HEK293 (cell line): ENCODE data around the gene UBE4B.
A peak's percentile ranks its signal among the peaks of the same experiment; 100 is the strongest.

Source experiments
- BCL11B ChIP-seq: fragments of 450-650 bp; formaldehyde crosslinking; IDR thresholded peaks from 2 replicates; pipeline ENCODE4 v1.5.1; 2016; ENCODE audit warnings: low read depth, missing biosample characterization, missing genetic modification characterization
- EGR2 ChIP-seq: fragments of 450-650 bp; formaldehyde crosslinking; IDR thresholded peaks from 2 replicates; pipeline ENCODE4 v1.5.1; 2016; ENCODE audit warnings: low read depth, missing biosample characterization, missing genetic modification characterization
- GLIS1 ChIP-seq: fragments of 450-650 bp; formaldehyde crosslinking; IDR thresholded peaks from 2 replicates; pipeline ENCODE4 v1.5.1; 2016; ENCODE audit warnings: missing biosample characterization, missing genetic modification characterization
- KLF16 ChIP-seq: fragments of 450-650 bp; formaldehyde crosslinking; IDR thresholded peaks from 2 replicates; pipeline ENCODE4 v1.5.1; 2017; ENCODE audit warnings: missing biosample characterization, missing genetic modification characterization
- KLF8 ChIP-seq: fragments of 450-650 bp; formaldehyde crosslinking; IDR thresholded peaks from 2 replicates; pipeline ENCODE4 v1.5.1; 2016; ENCODE audit warnings: missing biosample characterization, missing genetic modification characterization
- KLF9 ChIP-seq: fragments of 450-650 bp; formaldehyde crosslinking; IDR thresholded peaks from 2 replicates; pipeline ENCODE4 v1.5.1; 2016; ENCODE audit warnings: missing biosample characterization, missing genetic modification characterization, low read depth
- MEIS1 ChIP-seq: sonication (generic); formaldehyde crosslinking; IDR thresholded peaks from 2 replicates; pipeline ENCODE4 v1.8.1; 2022; ENCODE audit warnings: missing genetic modification reagents, mild to moderate bottlenecking, borderline replicate concordance
- PRDM10 ChIP-seq: fragments of 450-650 bp; formaldehyde crosslinking; IDR thresholded peaks from 2 replicates; pipeline ENCODE4 v1.5.1; 2016; ENCODE audit warnings: missing biosample characterization, missing genetic modification characterization
- RBAK ChIP-seq: fragments of 450-650 bp; formaldehyde crosslinking; IDR thresholded peaks from 2 replicates; pipeline ENCODE4 v1.5.1; 2016; ENCODE audit warnings: missing biosample characterization, missing genetic modification characterization
- REPIN1 ChIP-seq: fragments of 450-650 bp; formaldehyde crosslinking; IDR thresholded peaks from 2 replicates; pipeline ENCODE4 v1.5.1; 2017; ENCODE audit warnings: missing biosample characterization, missing genetic modification characterization, low read depth
- SP2 ChIP-seq: fragments of 450-650 bp; formaldehyde crosslinking; IDR thresholded peaks from 2 replicates; pipeline ENCODE4 v1.5.1; 2016; ENCODE audit warnings: missing biosample characterization, missing genetic modification characterization
- ZBTB26 ChIP-seq: fragments of 450-650 bp; formaldehyde crosslinking; optimal IDR thresholded peaks from 2 replicates; pipeline ENCODE3; 2016; ENCODE audit warnings: missing biosample characterization, mild to moderate bottlenecking, missing genetic modification characterization
- ZNF133 ChIP-seq: fragments of 450-650 bp; formaldehyde crosslinking; IDR thresholded peaks from 2 replicates; pipeline ENCODE4 v1.5.1; 2016; ENCODE audit warnings: missing biosample characterization, missing genetic modification characterization
- ZNF138 ChIP-seq: fragments of 450-650 bp; formaldehyde crosslinking; IDR thresholded peaks from 2 replicates; pipeline ENCODE4 v1.5.1; 2016; ENCODE audit warnings: missing biosample characterization, missing genetic modification characterization, borderline replicate concordance
- ZNF24 ChIP-seq: fragments of 450-650 bp; formaldehyde crosslinking; IDR thresholded peaks from 2 replicates; pipeline ENCODE4 v1.5.1; 2016; ENCODE audit warnings: missing biosample characterization, missing genetic modification characterization
- ZNF335 ChIP-seq: fragments of 450-650 bp; formaldehyde crosslinking; conservative IDR thresholded peaks from 2 replicates; pipeline ENCODE4 v1.5.1; 2016; ENCODE audit warnings: missing biosample characterization, missing genetic modification characterization
- ZNF341 ChIP-seq: fragments of 450-650 bp; formaldehyde crosslinking; IDR thresholded peaks from 2 replicates; pipeline ENCODE4; 2016; ENCODE audit warnings: low read depth, missing biosample characterization, missing genetic modification characterization
- ZNF423 ChIP-seq: fragments of 450-650 bp; formaldehyde crosslinking; IDR thresholded peaks from 2 replicates; pipeline ENCODE4 v1.5.1; 2016; ENCODE audit warnings: missing biosample characterization, missing genetic modification characterization
- ZNF621 ChIP-seq: fragments of 450-650 bp; formaldehyde crosslinking; IDR thresholded peaks from 2 replicates; pipeline ENCODE4 v1.5.1; 2017; ENCODE audit warnings: missing biosample characterization, missing genetic modification characterization
- ZNF777 ChIP-seq: fragments of 450-650 bp; formaldehyde crosslinking; IDR thresholded peaks from 2 replicates; pipeline ENCODE4 v1.5.1; 2017; ENCODE audit warnings: missing biosample characterization, missing genetic modification characterization, borderline replicate concordance
- ZNF843 ChIP-seq: fragments of 450-650 bp; formaldehyde crosslinking; IDR thresholded peaks from 2 replicates; pipeline ENCODE4 v1.5.1; 2016; ENCODE audit warnings: missing biosample characterization, missing genetic modification characterization
- TF ChIP-seq, protein P1 (sequence below): fragments of 450-650 bp; formaldehyde crosslinking; IDR thresholded peaks from 2 replicates; pipeline ENCODE4 v1.5.1; 2016; ENCODE audit warnings: missing biosample characterization, missing genetic modification characterization
- TF ChIP-seq, protein P2 (sequence below): fragments of 450-650 bp; formaldehyde crosslinking; IDR thresholded peaks from 2 replicates; pipeline ENCODE4 v1.5.1; 2016; ENCODE audit warnings: missing biosample characterization, missing genetic modification characterization
- TF ChIP-seq, protein P3 (sequence below): fragments of 450-650 bp; formaldehyde crosslinking; IDR thresholded peaks from 2 replicates; pipeline ENCODE4 v1.5.1; 2016; ENCODE audit warnings: missing biosample characterization, missing genetic modification characterization
- TF ChIP-seq, protein P4 (sequence below): fragments of 450-650 bp; formaldehyde crosslinking; IDR thresholded peaks from 2 replicates; pipeline ENCODE4 v1.5.1; 2016; ENCODE audit warnings: missing biosample characterization, missing genetic modification characterization

The UBE4B gene

GRCh38 chr1:10032590-10033358, at the start of gene UBE4B (continued):
- TF ChIP-seq, protein P1, sequence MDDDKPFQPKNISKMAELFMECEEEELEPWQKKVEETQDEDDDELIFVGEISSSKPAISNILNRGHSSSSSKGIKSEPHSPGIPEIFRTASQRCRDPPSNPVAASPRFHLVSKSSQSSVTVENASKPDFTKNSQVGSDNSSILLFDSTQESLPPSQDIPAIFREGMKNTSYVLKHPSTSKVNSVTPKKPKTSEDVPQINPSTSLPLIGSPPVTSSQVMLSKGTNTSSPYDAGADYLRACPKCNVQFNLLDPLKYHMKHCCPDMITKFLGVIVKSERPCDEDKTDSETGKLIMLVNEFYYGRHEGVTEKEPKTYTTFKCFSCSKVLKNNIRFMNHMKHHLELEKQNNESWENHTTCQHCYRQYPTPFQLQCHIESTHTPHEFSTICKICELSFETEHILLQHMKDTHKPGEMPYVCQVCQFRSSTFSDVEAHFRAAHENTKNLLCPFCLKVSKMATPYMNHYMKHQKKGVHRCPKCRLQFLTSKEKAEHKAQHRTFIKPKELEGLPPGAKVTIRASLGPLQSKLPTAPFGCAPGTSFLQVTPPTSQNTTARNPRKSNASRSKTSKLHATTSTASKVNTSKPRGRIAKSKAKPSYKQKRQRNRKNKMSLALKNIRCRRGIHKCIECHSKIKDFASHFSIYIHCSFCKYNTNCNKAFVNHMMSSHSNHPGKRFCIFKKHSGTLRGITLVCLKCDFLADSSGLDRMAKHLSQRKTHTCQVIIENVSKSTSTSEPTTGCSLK (tag by site-specific recombination): no peak
- TF ChIP-seq ZNF335 (tag by site-specific recombination) (peak; percentile 95), ZNF341 (peak; percentile 88), GLIS1 (tag by site-specific recombination) (peak; percentile 59; the same call in 1 of the 2 replicates), KLF16 (tag by site-specific recombination) (0 out of 2 replicates have a peak, but pooled peaks have one; percentile 38), BCL11B (no peak), ZNF621 (tag by site-specific recombination) (no peak), PRDM10 (tag by site-specific recombination) (peak; percentile 70), SP2 (tag by site-specific recombination) (peak; percentile 93), ZNF24 (tag by site-specific recombination) (peak; percentile 55; the same call in 1 of the 2 replicates), ZNF843 (0 out of 2 replicates have a peak, but pooled peaks have one; percentile 40), RBAK (tag by site-specific recombination) (no peak), REPIN1 (tag by site-specific recombination) (no peak; the same call in 1 of the 2 replicates), EGR2 (tag by site-specific recombination) (0 out of 2 replicates have a peak, but pooled peaks have one; percentile 46), ZNF138 (tag by site-specific recombination) (no peak), ZBTB26 (tag by site-specific recombination) (peak; percentile 79), KLF8 (peak; percentile 84), KLF9 (tag by site-specific recombination) (peak; percentile 85), ZNF423 (no peak), MEIS1 (CRISPR knock-in tag) (no peak), ZNF777 (no peak), ZNF133 (tag by site-specific recombination) (no peak; the same call in 1 of the 2 replicates)
- TF ChIP-seq, protein P2, sequence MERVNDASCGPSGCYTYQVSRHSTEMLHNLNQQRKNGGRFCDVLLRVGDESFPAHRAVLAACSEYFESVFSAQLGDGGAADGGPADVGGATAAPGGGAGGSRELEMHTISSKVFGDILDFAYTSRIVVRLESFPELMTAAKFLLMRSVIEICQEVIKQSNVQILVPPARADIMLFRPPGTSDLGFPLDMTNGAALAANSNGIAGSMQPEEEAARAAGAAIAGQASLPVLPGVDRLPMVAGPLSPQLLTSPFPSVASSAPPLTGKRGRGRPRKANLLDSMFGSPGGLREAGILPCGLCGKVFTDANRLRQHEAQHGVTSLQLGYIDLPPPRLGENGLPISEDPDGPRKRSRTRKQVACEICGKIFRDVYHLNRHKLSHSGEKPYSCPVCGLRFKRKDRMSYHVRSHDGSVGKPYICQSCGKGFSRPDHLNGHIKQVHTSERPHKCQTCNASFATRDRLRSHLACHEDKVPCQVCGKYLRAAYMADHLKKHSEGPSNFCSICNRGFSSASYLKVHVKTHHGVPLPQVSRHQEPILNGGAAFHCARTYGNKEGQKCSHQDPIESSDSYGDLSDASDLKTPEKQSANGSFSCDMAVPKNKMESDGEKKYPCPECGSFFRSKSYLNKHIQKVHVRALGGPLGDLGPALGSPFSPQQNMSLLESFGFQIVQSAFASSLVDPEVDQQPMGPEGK: peak; percentile 97
- TF ChIP-seq, protein P3, sequence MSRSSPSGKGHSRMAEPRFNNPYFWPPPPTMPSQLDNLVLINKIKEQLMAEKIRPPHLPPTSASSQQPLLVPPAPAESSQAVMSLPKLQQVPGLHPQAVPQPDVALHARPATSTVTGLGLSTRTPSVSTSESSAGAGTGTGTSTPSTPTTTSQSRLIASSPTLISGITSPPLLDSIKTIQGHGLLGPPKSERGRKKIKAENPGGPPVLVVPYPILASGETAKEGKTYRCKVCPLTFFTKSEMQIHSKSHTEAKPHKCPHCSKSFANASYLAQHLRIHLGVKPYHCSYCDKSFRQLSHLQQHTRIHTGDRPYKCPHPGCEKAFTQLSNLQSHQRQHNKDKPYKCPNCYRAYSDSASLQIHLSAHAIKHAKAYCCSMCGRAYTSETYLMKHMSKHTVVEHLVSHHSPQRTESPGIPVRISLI (tag by site-specific recombination): no peak
- TF ChIP-seq, protein P4, sequence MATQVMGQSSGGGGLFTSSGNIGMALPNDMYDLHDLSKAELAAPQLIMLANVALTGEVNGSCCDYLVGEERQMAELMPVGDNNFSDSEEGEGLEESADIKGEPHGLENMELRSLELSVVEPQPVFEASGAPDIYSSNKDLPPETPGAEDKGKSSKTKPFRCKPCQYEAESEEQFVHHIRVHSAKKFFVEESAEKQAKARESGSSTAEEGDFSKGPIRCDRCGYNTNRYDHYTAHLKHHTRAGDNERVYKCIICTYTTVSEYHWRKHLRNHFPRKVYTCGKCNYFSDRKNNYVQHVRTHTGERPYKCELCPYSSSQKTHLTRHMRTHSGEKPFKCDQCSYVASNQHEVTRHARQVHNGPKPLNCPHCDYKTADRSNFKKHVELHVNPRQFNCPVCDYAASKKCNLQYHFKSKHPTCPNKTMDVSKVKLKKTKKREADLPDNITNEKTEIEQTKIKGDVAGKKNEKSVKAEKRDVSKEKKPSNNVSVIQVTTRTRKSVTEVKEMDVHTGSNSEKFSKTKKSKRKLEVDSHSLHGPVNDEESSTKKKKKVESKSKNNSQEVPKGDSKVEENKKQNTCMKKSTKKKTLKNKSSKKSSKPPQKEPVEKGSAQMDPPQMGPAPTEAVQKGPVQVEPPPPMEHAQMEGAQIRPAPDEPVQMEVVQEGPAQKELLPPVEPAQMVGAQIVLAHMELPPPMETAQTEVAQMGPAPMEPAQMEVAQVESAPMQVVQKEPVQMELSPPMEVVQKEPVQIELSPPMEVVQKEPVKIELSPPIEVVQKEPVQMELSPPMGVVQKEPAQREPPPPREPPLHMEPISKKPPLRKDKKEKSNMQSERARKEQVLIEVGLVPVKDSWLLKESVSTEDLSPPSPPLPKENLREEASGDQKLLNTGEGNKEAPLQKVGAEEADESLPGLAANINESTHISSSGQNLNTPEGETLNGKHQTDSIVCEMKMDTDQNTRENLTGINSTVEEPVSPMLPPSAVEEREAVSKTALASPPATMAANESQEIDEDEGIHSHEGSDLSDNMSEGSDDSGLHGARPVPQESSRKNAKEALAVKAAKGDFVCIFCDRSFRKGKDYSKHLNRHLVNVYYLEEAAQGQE (tag by site-specific recombination): no peak
